ENCODE results near the gene RTL10.

DNA sequence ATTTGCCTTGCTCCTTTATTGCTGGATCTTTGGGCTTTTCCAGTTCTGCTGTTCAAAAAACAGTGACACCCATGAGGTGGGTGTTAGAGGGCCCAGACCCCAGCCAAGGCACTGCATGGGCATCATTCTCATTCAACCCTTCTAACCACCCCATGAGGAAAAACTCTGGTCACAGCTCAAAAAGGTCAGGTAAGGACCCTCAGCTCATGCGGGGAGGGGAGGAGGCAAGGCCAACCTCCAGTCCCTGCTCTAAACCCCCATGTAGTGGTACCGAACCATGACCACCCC, 7.4 kb downstream of the RTL10 start:
- TF ChIP-seq, protein P1, sequence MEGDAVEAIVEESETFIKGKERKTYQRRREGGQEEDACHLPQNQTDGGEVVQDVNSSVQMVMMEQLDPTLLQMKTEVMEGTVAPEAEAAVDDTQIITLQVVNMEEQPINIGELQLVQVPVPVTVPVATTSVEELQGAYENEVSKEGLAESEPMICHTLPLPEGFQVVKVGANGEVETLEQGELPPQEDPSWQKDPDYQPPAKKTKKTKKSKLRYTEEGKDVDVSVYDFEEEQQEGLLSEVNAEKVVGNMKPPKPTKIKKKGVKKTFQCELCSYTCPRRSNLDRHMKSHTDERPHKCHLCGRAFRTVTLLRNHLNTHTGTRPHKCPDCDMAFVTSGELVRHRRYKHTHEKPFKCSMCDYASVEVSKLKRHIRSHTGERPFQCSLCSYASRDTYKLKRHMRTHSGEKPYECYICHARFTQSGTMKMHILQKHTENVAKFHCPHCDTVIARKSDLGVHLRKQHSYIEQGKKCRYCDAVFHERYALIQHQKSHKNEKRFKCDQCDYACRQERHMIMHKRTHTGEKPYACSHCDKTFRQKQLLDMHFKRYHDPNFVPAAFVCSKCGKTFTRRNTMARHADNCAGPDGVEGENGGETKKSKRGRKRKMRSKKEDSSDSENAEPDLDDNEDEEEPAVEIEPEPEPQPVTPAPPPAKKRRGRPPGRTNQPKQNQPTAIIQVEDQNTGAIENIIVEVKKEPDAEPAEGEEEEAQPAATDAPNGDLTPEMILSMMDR (IDR thresholded peaks at IDR 0.05; ENCODE audit: poor library complexity), result no peak
- no peak for TF ChIP-seq EZH2phosphoT487 (IDR thresholded peaks at IDR 0.05; ENCODE audit: low read depth, severe bottlenecking, unreplicated experiment)
